ENCODE data around the gene GJB4.

The GJB4 gene

GRCh38 chr1:34778381-34778780 is 18.8 kb downstream of the GJB4 start:
- DNase-seq (ENCODE audit: insufficient read length, low spot score) = no peak
- TF ChIP-seq CTCF (IDR thresholded peaks at IDR 0.05; ENCODE audit: insufficient read depth, missing control alignments) = no peak
- FAIRE-seq = no peak

GRCh38 chr1:34779005-34779404 is 19.5 kb downstream of the GJB4 start:
- DNase-seq (ENCODE audit: insufficient read length, low spot score) (no peak), FAIRE-seq (no peak)
- TF ChIP-seq CTCF (IDR thresholded peaks at IDR 0.05; ENCODE audit: insufficient read depth, missing control alignments) = no peak

GRCh38 chr1:34779526-34779925 is 20.0 kb downstream of the GJB4 start:
- FAIRE-seq = no peak
- no peak for TF ChIP-seq CTCF (IDR thresholded peaks at IDR 0.05; ENCODE audit: insufficient read depth, missing control alignments)
- DNase-seq (ENCODE audit: insufficient read length, low spot score) = no peak

GRCh38 chr1:34779962-34780361 is 20.4 kb downstream of the GJB4 start:
- DNase-seq (ENCODE audit: insufficient read length, low spot score) = no peak
- no peak for FAIRE-seq
- no peak for TF ChIP-seq CTCF (IDR thresholded peaks at IDR 0.05; ENCODE audit: insufficient read depth, missing control alignments)

GRCh38 chr1:34780528-34780927 is 21.0 kb downstream of the GJB4 start:
- FAIRE-seq (no peak), DNase-seq (ENCODE audit: insufficient read length, low spot score) (no peak)
- no peak for TF ChIP-seq CTCF (IDR thresholded peaks at IDR 0.05; ENCODE audit: insufficient read depth, missing control alignments)

GRCh38 chr1:34781071-34781843 is 21.7 kb downstream of the GJB4 start, which contains the start of gene GJB3:
TSS of gene GJB3 (plus strand) at chr1:34781214. CDS start at chr1:34784763, 3,549 bp downstream.
- FAIRE-seq = no peak

More at GRCh38 chr1:34781071-34781843, 21.7 kb downstream of the GJB4 start, which contains the start of gene GJB3:
- TF ChIP-seq CTCF (IDR thresholded peaks at IDR 0.05; ENCODE audit: insufficient read depth, missing control alignments) = no peak
- DNase-seq (ENCODE audit: insufficient read length, low spot score) = no peak
